Activated CD4-positive, alpha-beta T cell treated with anti-CD3 and anti-CD28 coated beads, Interleukin-2, amount 50 U/mL, for 4 hours (primary cell): ENCODE data around the gene PIAS3.
"Not testable (repeated sequence)": the region's sequence is repeated elsewhere in the genome, so short reads cannot be mapped to it uniquely, and the experiment has no call there.

Experiments
- DNase-seq, 2 experiments: peaks; one replicate each; pipeline ENCODE4 v3.0.0-alpha.2; 2020

Gene PIAS3

DNA sequence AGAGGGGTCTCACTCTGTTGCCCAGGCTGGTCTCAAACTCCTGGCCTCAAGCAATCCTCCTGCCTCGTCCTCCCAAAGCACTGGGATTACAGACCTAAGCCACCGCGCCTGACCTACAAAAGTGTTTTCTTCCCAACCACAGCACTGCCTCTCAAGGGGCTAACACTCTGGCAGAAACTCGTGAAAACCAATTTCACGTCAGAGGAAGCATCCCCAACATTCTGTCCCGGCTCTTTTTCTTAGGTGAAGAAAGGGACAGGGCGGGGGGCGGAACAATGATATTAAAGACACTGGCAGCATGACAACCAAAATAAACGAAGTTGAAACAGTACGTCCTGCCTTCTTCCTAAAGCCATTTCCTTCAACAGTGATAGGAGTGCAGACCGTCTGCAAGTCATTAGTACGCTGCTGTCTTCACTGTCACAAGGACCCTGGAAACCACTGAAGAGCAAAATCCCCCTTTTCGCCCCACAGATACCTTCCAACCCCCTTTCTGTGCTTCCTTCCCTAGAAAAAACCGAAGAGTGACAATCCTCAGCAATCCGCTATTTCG, 36.0 kb downstream of the PIAS3 start:
- DNase-seq: not testable (repeated sequence)

DNA sequence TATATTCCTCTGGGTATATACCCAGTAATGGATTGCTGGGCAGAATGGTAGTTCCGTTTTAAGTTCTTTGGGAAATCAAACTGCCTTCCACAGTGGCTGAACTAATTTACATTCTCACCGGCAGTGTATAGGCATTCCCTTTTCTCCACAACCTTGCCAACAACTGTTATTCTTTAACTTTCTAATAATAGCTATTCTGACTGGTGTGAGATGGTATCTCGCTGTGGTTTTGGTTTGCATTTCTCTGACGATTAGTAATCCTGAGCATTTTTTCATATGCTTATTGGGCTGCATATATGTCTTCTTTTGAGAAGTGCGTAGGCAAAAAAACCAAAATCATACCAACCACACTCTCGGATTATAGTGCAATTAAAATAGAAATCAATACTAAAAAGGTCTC, 40.8 kb downstream of the PIAS3 start:
- not testable (repeated sequence) for DNase-seq

DNA sequence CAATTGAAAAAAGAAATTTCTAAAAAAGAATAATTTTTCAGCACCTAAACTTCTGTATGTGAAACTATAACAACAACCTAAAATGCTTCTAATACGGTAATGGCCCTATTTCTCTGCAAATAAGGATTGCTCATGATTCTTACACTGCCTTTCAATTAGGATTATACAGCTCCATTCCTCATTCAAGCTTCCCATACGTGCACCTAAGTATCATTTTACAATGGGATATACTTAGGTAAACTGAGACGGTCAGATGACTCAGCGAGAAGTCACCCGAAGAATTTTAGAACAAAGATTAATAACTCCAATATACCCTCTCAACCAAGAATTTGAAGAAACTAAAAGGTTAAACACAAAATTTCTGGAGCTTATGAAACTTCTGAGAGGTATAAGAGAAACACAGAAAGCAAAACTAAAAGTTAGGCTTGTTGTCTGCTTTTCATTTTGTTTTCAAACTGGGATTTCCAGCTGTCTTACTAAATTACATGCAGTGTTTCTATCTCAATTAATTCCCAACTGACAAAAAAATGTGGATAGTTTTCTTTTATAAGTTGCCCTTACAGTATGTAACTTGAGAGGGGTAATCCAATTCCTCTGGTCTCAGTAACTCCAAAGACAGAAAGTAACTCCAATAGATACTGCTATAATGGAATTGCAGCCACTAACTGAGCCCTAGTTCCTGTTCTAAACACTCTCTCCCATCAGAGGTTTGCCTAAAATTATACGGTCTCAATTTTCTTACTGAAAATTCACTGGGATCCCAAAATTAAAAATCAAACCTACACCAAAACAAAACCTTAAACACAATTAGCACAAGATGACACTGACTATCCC, 45.7 kb downstream of the PIAS3 start:
- DNase-seq: not testable (repeated sequence)

DNA sequence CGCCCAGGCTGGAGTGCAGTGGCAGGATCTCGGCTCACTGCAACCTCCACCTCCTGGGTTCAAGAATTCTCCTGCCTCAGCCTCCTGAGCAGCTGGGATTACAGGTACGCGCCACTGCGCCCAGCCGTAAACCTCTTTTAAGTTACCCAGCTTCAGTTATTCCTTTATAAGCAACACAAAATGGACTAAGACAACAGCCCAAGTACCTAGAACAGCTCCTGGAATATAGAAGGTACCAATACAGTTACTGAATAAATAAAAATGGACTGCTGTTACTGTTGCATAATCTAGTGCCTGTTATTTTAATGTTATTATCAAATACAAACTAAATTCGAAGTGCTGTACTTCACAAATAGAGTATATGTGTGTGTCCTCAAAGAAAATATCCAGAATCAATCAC, 52.0 kb downstream of the PIAS3 start:
- DNase-seq: no peak

DNA sequence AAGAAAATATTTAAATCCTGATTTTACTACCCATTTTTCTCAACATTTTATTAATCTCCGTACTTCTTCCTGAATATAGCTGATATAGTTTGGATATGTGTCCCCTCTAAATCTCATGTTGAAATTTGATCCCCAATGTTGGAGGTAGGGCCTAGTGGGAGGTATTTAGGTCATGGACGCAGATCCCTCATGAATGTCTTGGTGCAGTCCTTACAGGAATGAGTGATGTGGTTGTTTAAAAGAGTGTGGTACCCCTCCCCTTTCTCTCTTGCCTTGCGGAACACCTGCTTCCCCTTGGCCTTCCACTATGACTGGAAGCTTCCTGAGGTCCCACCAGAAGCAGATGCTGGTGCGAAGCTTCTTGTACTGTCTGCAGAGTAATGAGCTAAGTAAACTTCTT, 52.5 kb downstream of the PIAS3 start:
- no peak for DNase-seq

DNA sequence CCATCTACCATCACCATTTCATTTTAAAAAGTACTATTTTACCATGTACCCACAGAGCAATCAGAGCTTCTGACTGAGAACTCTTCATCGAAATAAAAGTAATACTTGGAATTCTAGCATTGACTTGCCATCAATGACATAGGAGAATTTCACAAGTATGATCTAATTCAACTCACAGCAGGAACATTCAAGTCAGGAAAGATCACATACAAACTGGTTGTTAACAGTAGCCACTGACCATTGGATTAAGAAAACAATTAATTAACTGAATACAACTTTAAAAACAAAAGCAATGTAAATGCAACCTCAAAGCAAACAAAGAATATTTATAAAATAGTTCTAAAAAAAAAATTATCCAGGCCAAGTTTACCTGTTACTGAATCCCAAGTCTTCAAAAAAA, 53.8 kb downstream of the PIAS3 start:
- no peak for DNase-seq

DNA sequence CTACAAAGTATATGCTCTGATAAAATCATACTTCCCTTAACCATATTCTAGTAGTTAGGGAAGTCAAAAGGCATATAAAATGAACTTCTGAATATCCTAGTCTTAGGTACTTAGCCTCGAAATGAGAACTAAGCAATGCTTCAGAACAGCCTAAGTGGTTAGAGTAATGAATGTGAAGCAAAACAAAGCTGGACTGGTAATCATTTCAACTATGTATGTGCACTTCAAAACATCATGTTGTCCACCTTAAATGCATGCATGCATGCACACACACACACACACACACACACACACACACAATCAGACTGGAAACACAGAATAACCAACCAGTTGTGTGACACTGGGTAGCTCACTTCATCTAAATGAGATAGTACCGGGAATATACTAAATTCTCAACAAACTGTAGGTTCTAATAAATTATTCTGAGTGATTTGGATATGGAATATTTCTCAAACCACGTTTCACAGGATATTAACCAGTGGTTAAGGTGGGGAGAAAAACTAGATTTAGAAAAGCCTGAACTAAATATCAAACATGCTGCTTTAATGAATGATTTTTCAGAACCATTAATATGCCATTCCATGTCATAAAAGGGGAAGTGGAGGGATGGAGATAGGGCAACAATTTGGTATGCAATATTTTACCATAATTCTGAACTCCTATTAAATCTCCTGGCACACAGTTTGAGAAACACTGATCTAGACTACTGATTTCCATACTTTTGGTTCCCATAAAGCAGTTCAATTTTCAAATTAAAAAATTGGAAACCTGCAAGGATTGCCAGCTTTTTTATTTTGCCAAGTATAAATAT, 54.4 kb downstream of the PIAS3 start:
- DNase-seq: no peak

DNA sequence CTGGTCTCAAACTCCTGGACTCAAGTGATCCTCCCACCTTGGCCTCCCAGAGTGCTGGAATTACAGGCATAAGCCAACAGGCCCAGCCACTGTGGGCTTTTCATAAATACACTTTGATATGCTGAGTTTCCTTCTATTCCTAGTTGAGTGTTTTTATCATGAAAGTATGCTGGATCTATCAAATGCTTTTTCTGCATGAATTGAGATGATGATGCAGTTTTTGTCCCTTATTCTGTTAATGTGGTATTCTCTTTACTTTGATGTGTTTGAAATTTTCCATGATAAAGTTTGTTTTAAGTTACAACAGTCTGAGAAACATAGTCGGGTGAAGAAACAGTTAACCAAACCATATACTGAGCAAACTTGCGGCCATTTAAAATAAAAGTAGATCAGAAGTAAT, 59.1 kb downstream of the PIAS3 start:
- no peak for DNase-seq
